ENCODE results near the gene FES. TPM values are rescaled to one million over a fixed set of nuclear protein-coding genes. Genes with fewer than 3 reads are reported as not detected.

FES gene
- total RNA-seq, 4 donors from 2014 or later = 4.7 to 37.1 (median 20.5) TPM

GRCh38 chr15:90939756-90940155 is 55.5 kb downstream of the FES start:
- no peak overlapping the region for H3K4me3 ChIP-seq
- no peaks in the 10 kb centered on the region for H3K9me3 ChIP-seq
- peaks cover 0 to 19% (median 6%) of the 10 kb centered on the region in 4 donors for H3K4me1 ChIP-seq
- TF ChIP-seq CTCF (IDR thresholded peaks at IDR 0.05) (no peak), POLR2A (IDR thresholded peaks at IDR 0.05) (no peak)
- H3K27ac ChIP-seq = no peak overlapping the region
- DNase-seq = peak in 1 of 3 donors; percentile 7
- no peaks in the 10 kb centered on the region for H3K27me3 ChIP-seq
- H3K36me3 ChIP-seq = peaks cover 0 to 72% (median 0%) of the 10 kb centered on the region in 3 donors

DNA sequence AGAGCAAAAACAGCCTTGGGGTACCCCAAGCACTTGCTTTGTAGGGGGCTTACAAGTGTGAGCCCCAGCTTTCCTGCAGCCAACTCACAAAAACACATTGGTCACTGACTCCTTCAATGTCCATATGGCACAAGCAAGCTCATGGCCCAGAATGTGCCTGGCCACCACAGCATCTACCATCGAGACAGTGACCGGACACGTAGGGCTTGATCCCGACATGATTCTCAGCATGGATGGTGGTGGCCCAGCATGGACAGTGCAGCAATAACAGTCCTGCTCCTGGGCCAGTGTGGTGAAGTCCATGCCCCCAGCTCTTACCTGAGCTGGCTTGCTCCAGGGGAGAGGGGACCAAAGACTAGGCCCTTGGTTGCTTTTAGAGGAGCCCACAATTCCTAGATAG is 56.7 kb downstream of the FES start:
- TF ChIP-seq POLR2A (IDR thresholded peaks at IDR 0.05) (no peak), CTCF (IDR thresholded peaks at IDR 0.05) (no peak)
- peak in 1 of 3 donors; percentile 20 for DNase-seq
- H3K27me3 ChIP-seq = no peaks in the 10 kb centered on the region
- peaks cover 0 to 84% (median 0%) of the 10 kb centered on the region in 3 donors for H3K36me3 ChIP-seq
- H3K9me3 ChIP-seq = no peaks in the 10 kb centered on the region
- no peak overlapping the region for H3K4me3 ChIP-seq
- H3K4me1 ChIP-seq = peaks cover 0 to 12% (median 3%) of the 10 kb centered on the region in 4 donors
- no peak overlapping the region for H3K27ac ChIP-seq

DNA sequence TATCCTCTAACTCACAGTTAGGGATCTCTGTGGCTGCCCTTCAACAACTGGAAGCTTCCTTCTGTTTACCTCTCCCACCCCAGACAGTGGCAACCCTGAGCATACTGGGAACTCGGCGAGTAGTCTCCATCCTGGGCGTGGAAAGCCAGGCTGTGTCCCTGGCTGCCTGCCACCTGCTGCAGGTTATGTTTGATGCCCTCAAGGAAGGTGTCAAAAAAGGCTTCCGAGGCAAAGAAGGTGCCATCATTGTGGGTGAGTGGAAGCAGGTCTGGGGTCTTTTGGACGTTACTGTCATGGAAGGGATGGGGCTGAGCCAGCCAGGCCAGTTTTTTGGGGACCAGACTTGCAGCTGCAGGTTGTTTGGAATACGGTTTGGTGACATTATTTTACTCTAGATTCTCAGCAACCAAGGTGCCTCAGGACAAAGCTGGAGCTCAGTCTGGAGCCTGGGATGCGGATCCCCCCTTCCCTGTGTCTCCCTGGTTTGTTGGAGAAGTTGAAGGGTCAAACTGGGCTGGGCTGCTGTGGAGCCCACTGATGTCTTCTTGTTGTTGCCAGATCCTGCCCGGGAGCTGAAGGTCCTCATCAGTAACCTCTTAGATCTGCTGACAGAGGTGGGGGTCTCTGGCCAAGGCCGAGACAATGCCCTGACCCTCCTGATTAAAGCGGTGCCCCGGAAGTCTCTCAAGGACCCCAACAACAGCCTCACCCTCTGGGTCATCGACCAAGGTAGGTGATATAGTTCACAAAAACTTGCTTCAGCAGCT is 58.2 kb downstream of the FES start:
- H3K27ac ChIP-seq = no peak overlapping the region
- no peak for DNase-seq

DNA sequence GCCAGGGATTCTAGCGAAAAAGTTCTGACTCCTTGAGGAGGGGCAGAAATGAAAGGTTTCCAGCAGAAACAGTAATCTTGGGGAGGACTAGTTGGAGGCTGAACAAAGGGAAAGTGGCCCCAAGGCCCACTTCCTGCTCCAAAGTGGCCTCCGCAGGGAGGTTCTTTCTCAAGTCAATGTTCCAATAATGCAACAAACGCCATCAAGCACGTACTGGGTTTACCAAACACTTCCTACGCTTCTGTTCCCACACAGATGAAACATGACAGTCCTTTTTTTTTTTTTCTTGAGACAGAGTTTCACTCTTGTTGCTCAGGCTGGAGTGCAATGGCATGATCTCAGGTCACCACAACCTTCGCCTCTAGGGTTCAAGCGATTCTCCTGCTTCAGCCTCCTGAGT is 60.8 kb downstream of the FES start:
- no peaks in the 10 kb centered on the region for H3K4me1 ChIP-seq
- no peak overlapping the region for H3K27ac ChIP-seq
- no peaks in the 10 kb centered on the region for H3K9me3 ChIP-seq
- no peak overlapping the region for H3K4me3 ChIP-seq
- TF ChIP-seq POLR2A (IDR thresholded peaks at IDR 0.05) = no peak
- no peak for TF ChIP-seq CTCF (IDR thresholded peaks at IDR 0.05)
- no peaks in the 10 kb centered on the region for H3K27me3 ChIP-seq
- DNase-seq = no peak
- peaks cover 0 to 97% (median 0%) of the 10 kb centered on the region in 3 donors for H3K36me3 ChIP-seq

More for the DNA sequence above, 58.2 kb downstream of the FES start:
- no peak for TF ChIP-seq POLR2A (IDR thresholded peaks at IDR 0.05)
- no peak for TF ChIP-seq CTCF (IDR thresholded peaks at IDR 0.05)
- Histone ChIP-seq H3K36me3 (peaks cover 0 to 96% (median 0%) of the 10 kb centered on the region in 3 donors), H3K9me3 (no peaks in the 10 kb centered on the region), H3K4me1 (no peaks in the 10 kb centered on the region), H3K27me3 (no peaks in the 10 kb centered on the region), H3K4me3 (no peak overlapping the region)

Small RNA genes lying within 50 kb of the gene (small RNA-seq; reads per million reads assigned to genes)
- gene RN7SL363P = 0 reads per million in 2 donors

Other genes starting within 250 kb of the FES start
- gene BLM, start 167.2 kb upstream of the FES start, total RNA-seq = 1 to 10 TPM in 3 of 4 donors, under 1 TPM in 1; 0.94 to 8.4 (median 4.2) TPM
- gene FURIN, start 15.9 kb upstream of the FES start, total RNA-seq = 10 to 100 TPM; 53.6 to 76.7 (median 70.1) TPM
- 100 to 1,000 TPM in 3 of 4 donors, 10 to 100 TPM in 1; 76.2 to 188 (median 141) TPM for gene MAN2A2, start 18.8 kb downstream of the FES start, total RNA-seq
- gene HDDC3, start 48.0 kb downstream of the FES start, total RNA-seq = 10 to 100 TPM; 16.5 to 35.6 (median 23.4) TPM
- 10 to 100 TPM; 45.6 to 78.4 (median 55.3) TPM for gene UNC45A, start 50.8 kb downstream of the FES start, total RNA-seq
- 10 to 100 TPM; 10.2 to 23.1 (median 20.1) TPM for gene RCCD1, start 70.4 kb downstream of the FES start, total RNA-seq
- gene PRC1, start 110.0 kb downstream of the FES start, total RNA-seq = 10 to 100 TPM; 11.9 to 86.6 (median 22.8) TPM
- gene VPS33B, start 138.1 kb downstream of the FES start, total RNA-seq = 10 to 100 TPM; 12.4 to 31.5 (median 27.8) TPM
- gene SV2B, start 215.8 kb downstream of the FES start, total RNA-seq = 1 to 10 TPM in 1 of 4 donors, under 1 TPM in 3; 0.18 to 2.5 (median 0.69) TPM

Data from Peyer's patch (tissue), 4 donors.